Activated T-helper 17 cell treated with anti-CD3 and anti-CD28 coated beads, Interleukin-2, amount 50 U/mL, for 72 hours (primary cell): ENCODE data around the gene C9orf43. TPM values are rescaled to one million over a fixed set of nuclear protein-coding genes. Genes with fewer than 3 reads are reported as not detected.
"Not testable (repeated sequence)": the region's sequence is repeated elsewhere in the genome, so short reads cannot be mapped to it uniquely, and the experiment has no call there.

Experiments used
- ATAC-seq: fragments of 150-1000 bp; cut with Tn5 transposase; replicated peaks from 2 replicates; pipeline ENCODE4 v1.10.0; 2021; ENCODE audit warnings: mild to moderate bottlenecking, moderate library complexity
- H3K27ac Mint-ChIP-seq: one replicate; pipeline ENCODE4 v1.8.0; 2022; ENCODE audit warnings: mixed read lengths
- H3K27me3 Mint-ChIP-seq: one replicate; pipeline ENCODE4 v1.8.0; 2022; ENCODE audit warnings: mixed read lengths
- H3K36me3 Mint-ChIP-seq: one replicate; pipeline ENCODE4 v1.8.0; 2022; ENCODE audit warnings: low read depth, mild to moderate bottlenecking, mixed read lengths
- H3K4me1 Mint-ChIP-seq: one replicate; pipeline ENCODE4 v1.8.0; 2022; ENCODE audit warnings: mixed read lengths
- H3K4me3 Mint-ChIP-seq: one replicate; pipeline ENCODE4 v1.8.0; 2022; ENCODE audit warnings: mild to moderate bottlenecking, mixed read lengths
- H3K9me3 Mint-ChIP-seq: one replicate; pipeline ENCODE4 v1.8.0; 2022; ENCODE audit warnings: mixed read lengths
- total RNA-seq, 2 donors: library from RNA; stranded (reverse); gene quantifications; one replicate each; pipeline ENCODE4 v1.2.3, GENCODE V29; 2022

Gene C9orf43
- total RNA-seq, 2 donors from 2014 or later: 0.69 to 0.76 TPM

DNA sequence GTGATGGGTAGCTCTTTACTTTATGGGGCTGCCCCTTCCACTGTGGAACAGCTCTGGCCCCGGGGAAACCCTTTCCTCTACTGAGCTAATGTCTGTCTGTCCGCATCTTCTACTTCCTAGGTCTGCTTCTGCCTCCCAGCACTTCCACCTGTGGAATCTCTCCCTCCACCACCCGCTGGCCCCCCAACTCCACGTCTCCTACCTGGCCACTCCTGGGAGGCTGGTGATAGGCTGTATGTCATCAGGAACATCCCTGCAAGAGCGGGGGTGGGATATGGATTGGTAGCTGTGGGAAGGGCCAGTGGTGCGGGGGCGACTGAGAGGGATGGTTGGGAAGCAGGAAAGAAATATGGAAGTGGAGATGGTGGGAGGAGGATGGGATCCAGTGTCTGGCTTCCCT is 18.6 kb upstream of the C9orf43 start:
- no peaks in the 10 kb centered on the region for H3K9me3 Mint-ChIP-seq
- no peaks in the 10 kb centered on the region for H3K27me3 Mint-ChIP-seq
- no peak for ATAC-seq
- H3K4me3 Mint-ChIP-seq: no peak overlapping the region
- H3K36me3 Mint-ChIP-seq: peaks cover 50% of the 10 kb centered on the region
- peaks cover 7% of the 10 kb centered on the region for H3K4me1 Mint-ChIP-seq
- H3K27ac Mint-ChIP-seq: no peak overlapping the region

DNA sequence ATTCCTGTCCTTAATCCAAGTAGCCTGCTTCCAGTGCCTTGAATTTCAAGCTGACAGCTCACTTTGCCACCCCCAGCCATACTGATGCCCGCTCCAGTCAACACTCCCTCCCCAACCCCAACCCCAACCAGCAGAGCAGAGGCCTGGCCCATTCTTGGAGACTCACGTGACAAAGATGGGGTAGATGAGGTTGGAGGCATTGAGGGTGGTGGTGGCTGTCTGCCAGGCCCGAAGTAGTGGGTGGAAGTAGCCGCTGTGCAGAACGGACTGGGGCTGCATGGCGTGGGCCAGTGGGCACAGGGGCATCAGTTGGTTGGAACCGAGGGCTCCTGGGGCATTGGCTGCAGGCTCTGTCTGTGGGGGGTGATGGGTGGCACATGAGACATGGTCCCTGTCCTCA is 17.3 kb upstream of the C9orf43 start:
- no peak for ATAC-seq
- Mint-ChIP-seq H3K27ac (no peak overlapping the region), H3K9me3 (no peaks in the 10 kb centered on the region), H3K4me3 (no peak overlapping the region), H3K27me3 (no peaks in the 10 kb centered on the region), H3K36me3 (peaks cover 39% of the 10 kb centered on the region), H3K4me1 (peaks cover 7% of the 10 kb centered on the region)

- no peaks in the 10 kb centered on the region for H3K27me3 Mint-ChIP-seq
- no peaks in the 10 kb centered on the region for H3K9me3 Mint-ChIP-seq
- peaks cover 7% of the 10 kb centered on the region for H3K4me1 Mint-ChIP-seq
- no peak for ATAC-seq
- no peak overlapping the region for H3K4me3 Mint-ChIP-seq
- peaks cover 24% of the 10 kb centered on the region for H3K36me3 Mint-ChIP-seq
- no peak overlapping the region for H3K27ac Mint-ChIP-seq
Measured at GRCh38 chr9:113395000-113395861, 15.3 kb upstream of the C9orf43 start.

DNA sequence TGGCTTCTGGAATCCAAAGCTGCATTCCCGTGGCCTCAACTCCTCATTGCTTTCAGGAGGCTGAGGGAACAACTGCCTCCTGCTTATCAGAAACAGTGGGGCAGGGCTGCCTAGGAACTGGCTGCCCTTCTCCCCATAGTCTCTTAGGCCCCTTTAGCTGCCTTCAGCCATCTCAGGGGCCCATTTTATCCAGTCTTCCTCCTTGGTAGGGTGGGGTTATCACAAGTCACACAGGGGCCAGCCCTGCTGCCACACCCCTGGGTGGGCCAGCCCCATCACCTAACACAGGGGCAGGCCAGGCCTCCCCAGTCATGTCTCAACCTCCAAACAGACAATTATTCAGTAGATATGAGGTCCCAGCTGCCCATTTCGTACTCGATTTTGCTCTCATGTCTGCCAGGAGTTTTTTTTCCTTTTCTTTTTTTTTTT is 13.3 kb upstream of the C9orf43 start:
- no peaks in the 10 kb centered on the region for H3K27me3 Mint-ChIP-seq
- H3K27ac Mint-ChIP-seq: no peak overlapping the region
- peaks cover 7% of the 10 kb centered on the region for H3K4me1 Mint-ChIP-seq
- H3K4me3 Mint-ChIP-seq: no peak overlapping the region
- no peak for ATAC-seq
- H3K36me3 Mint-ChIP-seq: peaks cover 7% of the 10 kb centered on the region
- no peaks in the 10 kb centered on the region for H3K9me3 Mint-ChIP-seq

DNA sequence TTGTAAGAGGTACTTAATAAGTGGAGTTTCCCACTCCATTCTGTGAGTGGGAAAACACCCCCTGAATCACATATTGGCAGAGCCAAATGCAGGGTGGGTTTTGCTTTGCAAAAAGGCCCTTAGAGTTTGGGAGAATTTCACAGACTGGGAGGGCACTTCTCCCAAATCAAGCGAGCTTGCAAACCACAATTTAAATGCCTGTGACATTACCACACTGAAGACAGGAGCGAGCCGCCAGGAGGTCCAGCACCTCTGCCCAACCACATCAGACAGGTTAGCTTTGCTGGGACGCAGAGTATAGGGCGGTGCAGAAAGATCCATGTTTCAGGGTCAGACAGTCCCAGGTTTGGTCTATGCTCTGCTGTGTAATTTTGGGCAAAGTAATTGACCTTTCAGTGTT is 11.8 kb upstream of the C9orf43 start:
- no peaks in the 10 kb centered on the region for H3K9me3 Mint-ChIP-seq
- H3K36me3 Mint-ChIP-seq: peaks cover 4% of the 10 kb centered on the region
- H3K4me1 Mint-ChIP-seq: peaks cover 7% of the 10 kb centered on the region
- ATAC-seq: no peak
- no peaks in the 10 kb centered on the region for H3K27me3 Mint-ChIP-seq
- H3K4me3 Mint-ChIP-seq: peak overlapping the region; percentile 79
- H3K27ac Mint-ChIP-seq: no peak overlapping the region

GRCh38 chr9:113399646-113400200 is 10.8 kb upstream of the C9orf43 start:
- peak overlapping the region; percentile 79 for H3K4me3 Mint-ChIP-seq
- H3K9me3 Mint-ChIP-seq: no peaks in the 10 kb centered on the region
- H3K4me1 Mint-ChIP-seq: peaks cover 7% of the 10 kb centered on the region
- H3K36me3 Mint-ChIP-seq: peaks cover 4% of the 10 kb centered on the region
- no peak for ATAC-seq
- H3K27ac Mint-ChIP-seq: peak overlapping the region; percentile 69
- no peaks in the 10 kb centered on the region for H3K27me3 Mint-ChIP-seq

DNA sequence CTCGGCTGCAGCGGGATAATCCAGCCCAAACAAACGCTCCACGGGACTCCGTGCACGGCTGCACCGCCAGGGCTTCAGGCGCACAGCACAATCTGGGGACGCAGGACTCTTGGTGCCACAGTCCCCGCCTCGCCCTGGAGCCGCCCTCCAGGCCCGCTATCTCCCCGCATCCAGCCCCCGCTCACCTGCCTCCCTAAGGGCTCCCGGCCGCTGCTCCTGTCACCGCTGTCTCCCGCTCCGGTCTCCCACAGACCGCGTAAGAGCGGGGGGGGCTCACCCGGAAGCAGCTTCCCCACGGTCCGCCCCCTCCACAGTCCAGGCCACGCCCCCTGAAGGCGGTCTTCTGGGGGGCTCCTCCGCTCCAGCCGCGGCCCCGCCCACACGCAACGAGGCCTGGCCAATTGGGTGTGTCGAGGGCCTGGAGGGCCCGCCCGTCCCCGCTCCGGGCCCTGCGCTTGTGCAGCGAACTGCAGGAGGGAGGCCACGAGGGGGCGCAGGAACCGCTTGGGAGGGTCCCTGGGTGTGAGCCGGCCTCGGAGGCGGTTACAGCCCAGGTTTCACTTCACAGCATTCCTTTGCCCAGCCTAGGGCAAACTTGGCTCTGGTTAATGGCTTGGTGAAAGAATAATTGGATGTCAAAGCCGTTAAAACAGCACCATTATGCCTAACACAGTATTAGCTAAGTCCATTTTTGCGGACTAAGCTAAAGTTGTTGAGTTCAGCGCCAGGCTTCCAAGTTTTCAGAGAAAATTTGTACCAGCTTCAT is 9.3 kb upstream of the C9orf43 start, which contains the start of gene ALAD:
Gene ALAD, minus strand, starts transcription at position 258 of the 766 bp plus-strand sequence. CDS start 7,725 bp downstream, outside the sequence.
- Mint-ChIP-seq H3K4me1 (peaks cover 7% of the 10 kb centered on the region), H3K27ac (peak within 1 kb of the TSS; percentile 69), H3K9me3 (no peaks in the 10 kb centered on the region), H3K4me3 (peak within 1 kb of the TSS; percentile 79), H3K36me3 (no peaks in the 10 kb centered on the region), H3K27me3 (no peaks in the 10 kb centered on the region)
- ATAC-seq: peak; percentile 98

GRCh38 chr9:113403646-113404045 is 6.9 kb upstream of the C9orf43 start:
- H3K4me1 Mint-ChIP-seq: peaks cover 15% of the 10 kb centered on the region
- H3K9me3 Mint-ChIP-seq: no peaks in the 10 kb centered on the region
- H3K27me3 Mint-ChIP-seq: no peaks in the 10 kb centered on the region
- no peak overlapping the region for H3K4me3 Mint-ChIP-seq
- no peak for ATAC-seq
- peaks cover 20% of the 10 kb centered on the region for H3K36me3 Mint-ChIP-seq
- no peak overlapping the region for H3K27ac Mint-ChIP-seq

DNA sequence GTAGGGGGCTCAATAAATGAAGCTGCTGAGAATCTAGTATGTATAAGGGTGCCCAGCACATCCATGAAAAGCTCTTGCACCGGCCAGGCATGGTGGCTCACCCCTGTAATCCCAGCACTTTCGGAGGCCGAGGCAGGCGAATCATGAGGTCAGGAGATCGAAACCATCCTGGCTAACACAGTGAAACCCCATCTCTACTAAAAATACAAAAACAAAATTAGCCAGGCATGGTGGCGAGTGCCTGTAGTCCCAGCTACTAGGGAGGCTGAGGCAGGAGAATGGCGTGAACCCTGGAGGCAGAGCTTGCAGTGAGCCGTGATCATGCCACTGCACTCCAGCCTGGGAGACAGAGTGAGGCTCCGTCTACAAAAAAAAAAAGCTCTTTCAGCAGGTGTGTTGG is 4.2 kb upstream of the C9orf43 start:
- not testable (repeated sequence) for H3K27ac Mint-ChIP-seq

GRCh38 chr9:113406873-113407511 is 3.6 kb upstream of the C9orf43 start:
- H3K27me3 Mint-ChIP-seq, H3K9me3 Mint-ChIP-seq, ATAC-seq: not testable (repeated sequence)
- Mint-ChIP-seq H3K36me3 (peaks cover 43% of the 10 kb centered on the region), H3K27ac (peak overlapping the region; percentile 97), H3K4me1 (peaks cover 19% of the 10 kb centered on the region), H3K4me3 (peak overlapping the region; percentile 97)

More for the DNA sequence above, 4.2 kb upstream of the C9orf43 start:
- H3K36me3 Mint-ChIP-seq: peaks cover 43% of the 10 kb centered on the region
- H3K9me3 Mint-ChIP-seq, H3K27me3 Mint-ChIP-seq, ATAC-seq, H3K4me3 Mint-ChIP-seq: not testable (repeated sequence)
- peaks cover 19% of the 10 kb centered on the region for H3K4me1 Mint-ChIP-seq

GRCh38 chr9:113409481-113409880 is 1.1 kb upstream of the C9orf43 start:
- Mint-ChIP-seq H3K9me3 (no peaks in the 10 kb centered on the region), H3K36me3 (peaks cover 43% of the 10 kb centered on the region)
- no peak for ATAC-seq

DNA sequence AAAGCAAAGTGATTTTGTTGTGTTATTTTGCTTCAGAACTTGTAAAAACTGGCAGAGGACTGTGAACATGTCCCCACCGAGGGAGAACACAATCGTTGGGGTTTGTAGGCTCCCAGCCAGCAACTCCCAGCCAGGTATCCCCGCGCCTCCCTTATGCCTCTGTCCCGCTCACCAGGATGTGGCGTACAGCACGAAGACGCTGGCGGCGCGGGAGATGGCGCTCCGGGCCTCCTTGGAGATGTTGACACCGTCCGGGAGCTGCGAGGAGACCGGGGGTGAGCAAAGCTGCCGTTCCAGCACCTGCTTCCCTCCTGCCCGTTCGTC is 702 bp upstream of the C9orf43 start:
- peak overlapping the region; percentile 97 for H3K4me3 Mint-ChIP-seq
- peak; percentile 6 for ATAC-seq
- H3K27me3 Mint-ChIP-seq: no peaks in the 10 kb centered on the region
- peaks cover 43% of the 10 kb centered on the region for H3K36me3 Mint-ChIP-seq
- H3K9me3 Mint-ChIP-seq: no peaks in the 10 kb centered on the region
- peak overlapping the region; percentile 97 for H3K27ac Mint-ChIP-seq
- peaks cover 19% of the 10 kb centered on the region for H3K4me1 Mint-ChIP-seq

More at GRCh38 chr9:113409481-113409880, 1.1 kb upstream of the C9orf43 start:
- H3K27ac Mint-ChIP-seq: peak overlapping the region; percentile 97
- no peaks in the 10 kb centered on the region for H3K27me3 Mint-ChIP-seq
- peak overlapping the region; percentile 97 for H3K4me3 Mint-ChIP-seq
- H3K4me1 Mint-ChIP-seq: peaks cover 19% of the 10 kb centered on the region

DNA sequence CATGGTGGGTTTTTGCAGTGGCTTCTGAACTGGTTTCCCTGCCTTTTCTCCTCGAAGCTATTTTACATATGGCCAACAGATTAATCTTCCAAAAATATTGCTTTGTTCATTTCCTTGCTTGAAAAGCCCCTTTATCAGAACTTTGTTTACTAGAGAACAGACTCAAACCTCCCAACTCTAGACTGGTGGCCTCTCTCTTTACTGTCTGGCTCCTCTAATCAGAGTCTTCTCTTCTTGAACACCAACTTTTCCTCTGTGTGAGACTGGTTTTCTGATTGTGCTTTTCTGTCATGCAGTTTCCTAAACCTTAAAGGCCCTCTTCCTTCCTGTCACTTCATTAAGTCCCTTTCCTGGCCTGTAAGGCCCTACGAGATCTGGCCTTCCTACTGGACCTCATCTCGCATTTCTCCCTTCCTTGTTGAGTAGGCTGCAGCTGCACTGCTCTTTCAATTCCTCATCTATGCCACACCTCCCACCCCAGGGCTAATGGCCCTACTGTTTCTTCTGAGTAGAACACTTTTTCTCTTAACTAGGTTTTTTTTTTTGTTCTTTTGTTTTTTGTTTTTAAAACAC is 5.7 kb downstream of the C9orf43 start:
- Mint-ChIP-seq H3K9me3 (no peaks in the 10 kb centered on the region), H3K36me3 (no peaks in the 10 kb centered on the region), H3K27me3 (no peaks in the 10 kb centered on the region), H3K4me3 (no peak overlapping the region), H3K27ac (no peak overlapping the region), H3K4me1 (no peaks in the 10 kb centered on the region)
- ATAC-seq: no peak

DNA sequence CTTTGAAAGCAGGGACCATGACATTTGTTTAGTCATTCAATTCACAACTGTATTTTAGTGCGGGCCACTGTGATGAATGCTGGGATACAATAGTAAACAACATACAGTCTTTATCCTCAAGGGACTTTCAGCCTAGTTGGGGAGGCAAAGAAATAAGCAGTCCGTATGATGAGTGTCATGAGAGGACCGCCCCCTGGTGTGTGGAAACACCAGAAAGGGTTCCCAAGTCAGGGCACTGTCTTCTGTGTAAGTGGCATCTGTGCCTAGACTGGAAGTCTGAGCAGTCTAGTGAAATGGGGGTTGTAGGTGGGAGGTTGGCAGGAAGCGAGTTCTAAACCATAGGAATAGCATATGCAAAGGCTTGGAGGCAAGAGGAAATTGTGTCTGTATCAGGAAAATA is 6.8 kb downstream of the C9orf43 start:
- no peaks in the 10 kb centered on the region for H3K36me3 Mint-ChIP-seq
- H3K4me3 Mint-ChIP-seq: no peak overlapping the region
- no peaks in the 10 kb centered on the region for H3K27me3 Mint-ChIP-seq
- no peaks in the 10 kb centered on the region for H3K9me3 Mint-ChIP-seq
- no peaks in the 10 kb centered on the region for H3K4me1 Mint-ChIP-seq
- no peak for ATAC-seq
- H3K27ac Mint-ChIP-seq: no peak overlapping the region
